ENCODE results near the gene ZNF570. TPM values are rescaled to one million over a fixed set of nuclear protein-coding genes. Genes with fewer than 3 reads are reported as not detected.

ZNF570 gene
- total RNA-seq, 2 donors from 2014 or later, result 6.6 to 7.8 TPM

- H3K27me3 ChIP-seq, result no peaks in the 10 kb centered on the region
- H3K36me3 ChIP-seq, result peaks cover 30% of the 10 kb centered on the region
- H3K9me3 ChIP-seq, result peaks cover 0 to 45% of the 10 kb centered on the region in 2 donors
- no peak for DNase-seq (ENCODE audit: low spot score)
- TF ChIP-seq CTCF (IDR thresholded peaks at IDR 0.05), result no peak
- H3K4me3 ChIP-seq, result no peak overlapping the region
- no peak overlapping the region for H3K27ac ChIP-seq
- no peaks in the 10 kb centered on the region for H3K4me1 ChIP-seq
These were observed 50.7 kb downstream of the ZNF570 start for GRCh38 chr19:37519890-37520289.

- no peaks in the 10 kb centered on the region for H3K4me1 ChIP-seq
- peaks cover 53% of the 10 kb centered on the region for H3K36me3 ChIP-seq
- peaks cover under 1 to 32% of the 10 kb centered on the region in 2 donors for H3K9me3 ChIP-seq
- no peak for TF ChIP-seq CTCF (IDR thresholded peaks at IDR 0.05)
- no peak overlapping the region for H3K4me3 ChIP-seq
- H3K27ac ChIP-seq, result no peak overlapping the region
- DNase-seq (ENCODE audit: low spot score), result no peak
- no peaks in the 10 kb centered on the region for H3K27me3 ChIP-seq
These were observed 68.3 kb downstream of the ZNF570 start for GRCh38 chr19:37537391-37537947.

Other genes starting within 250 kb of the ZNF570 start
- 1 to 10 TPM; 6.9 to 7.3 TPM for gene ZNF527, start 98.3 kb upstream of the ZNF570 start, total RNA-seq
- gene ZNF569, start 1.9 kb upstream of the ZNF570 start, total RNA-seq, result 1 to 10 TPM; 3.1 to 5.1 TPM
- 1 to 10 TPM; 3.4 to 3.5 TPM for gene ZNF793, start 37.6 kb downstream of the ZNF570 start, total RNA-seq
- 1 to 10 TPM; 2.3 to 2.7 TPM for gene ZNF571, start 125.4 kb downstream of the ZNF570 start, total RNA-seq
- gene ZNF540, start 125.5 kb downstream of the ZNF570 start, total RNA-seq, result 1 to 10 TPM; 2.6 to 3.7 TPM
- gene ZFP30, start 186.1 kb downstream of the ZNF570 start, total RNA-seq, result 1 to 10 TPM; 3.5 to 5.0 TPM